Kidney (tissue), 14 donors: ENCODE data around the gene AVPR2. TPM values are rescaled to one million over a fixed set of nuclear protein-coding genes. Genes with fewer than 3 reads are reported as not detected.

Source experiments
- DNase-seq, 5 donors: peaks; one replicate each; pipeline ENCODE4 v3.0.0-alpha.2; 2013 to 2020
- FAIRE-seq: peaks from 2 replicates; lab custom pipeline; 2012; peaks lifted over from hg19 to GRCh38; lab: Jason Lieb, UNC
- H3K27ac ChIP-seq, 2 donors: one replicate each; pipeline ENCODE4 v1.7.0; 2013; ENCODE audit warnings: low read depth in 2 of 2, low read length in 2 of 2, inconsistent platforms in 1 of 2
- H3K27me3 ChIP-seq: one replicate; pipeline ENCODE4 v1.7.1; 2013; ENCODE audit warnings: low read length, inconsistent platforms; ENCODE audit not compliant: control insufficient read depth, insufficient read depth
- H3K36me3 ChIP-seq, 3 donors: one replicate each; pipeline versions ENCODE4 v1.7.0 to v1.7.1; 2013; ENCODE audit warnings: low read length in 3 of 3, control low read depth in 1 of 3, inconsistent platforms in 1 of 3; ENCODE audit not compliant: insufficient read depth in 3 of 3, control insufficient read depth in 2 of 3
- H3K4me1 ChIP-seq, 3 donors: one replicate each; pipeline versions ENCODE4 v1.7.0 to v1.7.1; 2013; ENCODE audit warnings: low read length in 3 of 3, inconsistent platforms in 1 of 3, low read depth in 1 of 3; ENCODE audit not compliant: control insufficient read depth in 2 of 3, insufficient read depth in 2 of 3
- H3K4me3 ChIP-seq, 3 donors: one replicate each; pipeline versions ENCODE4 v1.7.0 to v1.8.1; 2013; ENCODE audit warnings: low read length in 3 of 3, control low read depth in 1 of 3, inconsistent platforms in 1 of 3
- H3K9ac ChIP-seq, 3 donors: one replicate each; pipeline versions ENCODE4 v1.7.0 to v1.7.1; 2013; ENCODE audit warnings: low read length in 3 of 3, control low read depth in 1 of 3, inconsistent platforms in 1 of 3
- H3K9me3 ChIP-seq, 3 donors: one replicate each; pipeline versions ENCODE4 v1.7.0 to v1.7.1; 2013; ENCODE audit warnings: low read length in 3 of 3, control low read depth in 1 of 3, inconsistent platforms in 1 of 3; ENCODE audit not compliant: control insufficient read depth in 2 of 3, insufficient read depth in 1 of 3
- CTCF ChIP-seq: IDR thresholded peaks from 3 replicates; pipeline ENCODE4 v1.5.1; 2012; ENCODE audit warnings: mild to moderate bottlenecking, moderate library complexity, borderline replicate concordance; ENCODE audit not compliant: insufficient read depth; ENCODE audit errors: extremely low read depth
- intact Hi-C: fragments of 100-400 bp; cut with DNase I; formaldehyde crosslinking; loops from one replicate; pipeline ENCODE4 v1.11.1; 2022
- polyA plus RNA-seq: library from polyadenylated mRNA; stranded (reverse); fragments of 350-450 nt; fragmentation: Illumina TruSeq; extraction: RNeasy Lipid Tissue Mini Kit (QIAGEN cat#74804); gene quantifications from one replicate; pipeline ENCODE4 v1.2.3, GENCODE V29; 2014; ENCODE audit warnings: low read depth, low replicate concordance; ENCODE audit not compliant: insufficient read depth
- total RNA-seq: library from RNA; stranded (reverse); fragmentation: NEBNext Ultra II Directional; extraction: Animal tissue kit (Norgen Biotek cat#: 25700); gene quantifications from one replicate; pipeline ENCODE4 v1.2.1, GENCODE V29; 2021
- donor health status: control.
- donor health status: control.
- donor health status: control.
- donor health status: control.
- donor health status: control.
- donor health status: DM: yes; HTN: yes; CAD: no.
- donor health status: Normal renal cell carcinoma (clear cell type).

Gene AVPR2
- total and polyA plus RNA-seq, 2 donors from 2014 or later, result 2.3 to 22.1 TPM

DNA sequence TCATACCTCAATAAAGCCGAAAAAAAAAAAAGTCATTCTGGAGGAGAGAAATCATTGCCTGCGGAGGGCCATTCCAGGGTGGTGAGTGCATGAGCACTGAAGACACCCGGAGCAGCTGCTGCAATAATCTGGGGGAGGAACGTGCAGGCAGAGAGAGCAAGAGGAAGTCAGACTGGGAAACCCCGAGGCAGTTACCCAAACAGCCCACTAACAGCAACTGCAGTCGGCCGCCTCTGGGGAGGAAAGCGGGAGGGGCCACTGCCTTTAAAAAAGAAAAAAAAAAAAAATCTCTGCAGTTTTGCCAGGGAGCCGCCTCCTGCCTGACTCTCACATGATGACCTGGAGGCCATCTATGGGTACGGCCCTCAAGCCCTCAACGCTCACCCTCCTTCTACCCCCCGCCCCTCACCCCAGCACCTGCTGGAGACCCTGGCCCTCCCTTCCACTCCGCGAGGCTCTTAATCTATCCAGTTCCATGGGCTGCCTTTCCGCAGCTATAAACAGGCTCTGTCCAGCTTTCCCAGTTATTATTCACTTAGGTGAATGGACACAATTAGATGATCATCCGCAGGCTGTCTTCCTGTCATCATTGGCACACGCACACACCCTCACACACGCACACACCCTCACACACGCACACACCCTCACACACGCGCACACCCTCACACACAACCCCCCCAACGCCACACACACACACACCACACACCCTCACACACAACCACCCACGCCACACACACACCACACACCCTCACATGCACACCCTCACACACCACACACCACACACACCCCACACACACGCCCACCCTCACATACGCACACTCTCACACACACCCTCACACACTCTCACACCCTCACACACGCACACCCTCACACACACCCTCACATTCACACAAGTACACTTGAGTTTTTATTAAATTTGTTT is 3.4 kb upstream of the AVPR2 start:
- no peaks in the 10 kb centered on the region for H3K27me3 ChIP-seq
- no peak overlapping the region for H3K9ac ChIP-seq
- peak overlapping the region in 1 of 2 donors; percentile 3 for H3K27ac ChIP-seq
- intact Hi-C loops, result no loop called here
- H3K4me1 ChIP-seq, result peaks cover 0 to 8% (median 0%) of the 10 kb centered on the region in 3 donors
- H3K36me3 ChIP-seq, result no peaks in the 10 kb centered on the region
- H3K4me3 ChIP-seq, result no peak overlapping the region
- FAIRE-seq, result peak; percentile 49
- DNase-seq, result peak in 3 of 5 donors; percentile 45 to 54 (median 49)
- H3K9me3 ChIP-seq, result no peaks in the 10 kb centered on the region
- TF ChIP-seq CTCF, result no peak

DNA sequence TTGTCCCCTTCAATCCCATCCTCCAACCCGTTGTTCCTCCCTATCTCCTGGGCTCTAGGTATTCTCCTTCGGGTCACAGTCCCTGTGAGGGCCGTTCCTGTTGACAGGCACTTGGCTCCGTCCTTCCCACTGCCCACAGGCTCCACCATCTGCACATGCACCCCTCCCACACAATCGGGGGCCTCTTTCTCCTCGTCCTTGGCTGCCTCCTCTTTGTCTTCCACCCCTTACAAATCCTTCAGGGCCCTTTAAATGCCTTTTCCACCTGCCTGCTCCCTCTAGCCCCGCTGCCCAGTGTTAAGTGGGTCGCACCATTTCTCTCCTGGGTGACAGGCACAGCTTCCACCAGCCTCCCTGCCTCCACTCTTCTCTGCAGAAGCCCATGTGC is 2.7 kb upstream of the AVPR2 start:
- no peak overlapping the region for H3K4me3 ChIP-seq
- DNase-seq (peak in 1 of 5 donors; percentile 30), FAIRE-seq (no peak)
- no peaks in the 10 kb centered on the region for H3K9me3 ChIP-seq
- H3K4me1 ChIP-seq, result peaks cover 0 to 8% (median 0%) of the 10 kb centered on the region in 3 donors
- intact Hi-C loops, result no loop called here
- no peak overlapping the region for H3K27ac ChIP-seq
- H3K36me3 ChIP-seq, result no peaks in the 10 kb centered on the region
- no peaks in the 10 kb centered on the region for H3K27me3 ChIP-seq
- no peak for TF ChIP-seq CTCF
- H3K9ac ChIP-seq, result no peak overlapping the region

DNA sequence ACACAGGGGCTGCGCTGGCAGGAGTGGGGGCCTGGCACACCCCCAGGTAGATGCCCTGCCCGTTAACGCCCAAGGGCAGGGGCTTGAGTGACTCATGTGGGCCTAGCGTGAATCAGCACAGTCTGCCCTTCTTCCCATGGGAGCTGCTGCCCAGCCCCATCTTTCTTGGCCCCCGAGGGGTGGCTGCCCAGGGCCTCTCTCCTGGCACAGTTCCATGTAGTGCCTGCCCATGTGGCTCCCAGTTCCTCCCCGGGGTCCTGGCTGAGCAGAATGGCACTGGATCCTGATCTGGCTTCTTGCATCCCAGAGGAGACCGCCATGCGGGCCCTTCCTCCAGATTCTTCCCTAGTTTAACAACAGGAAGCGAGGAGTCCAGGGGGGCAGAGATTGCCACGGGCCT is 2.1 kb upstream of the AVPR2 start:
- DNase-seq (peak in 1 of 5 donors; percentile 33), FAIRE-seq (no peak)
- H3K27me3 ChIP-seq, result no peaks in the 10 kb centered on the region

More for the DNA sequence above, 2.1 kb upstream of the AVPR2 start:
- Histone ChIP-seq H3K4me3 (no peak overlapping the region), H3K4me1 (peaks cover 0 to 8% (median 0%) of the 10 kb centered on the region in 3 donors), H3K36me3 (no peaks in the 10 kb centered on the region), H3K27ac (no peak overlapping the region), H3K9ac (no peak overlapping the region), H3K9me3 (no peaks in the 10 kb centered on the region)
- no peak for TF ChIP-seq CTCF
- intact Hi-C loops, result no loop called here
